ENCODE data around the gene GOLIM4.

DNA sequence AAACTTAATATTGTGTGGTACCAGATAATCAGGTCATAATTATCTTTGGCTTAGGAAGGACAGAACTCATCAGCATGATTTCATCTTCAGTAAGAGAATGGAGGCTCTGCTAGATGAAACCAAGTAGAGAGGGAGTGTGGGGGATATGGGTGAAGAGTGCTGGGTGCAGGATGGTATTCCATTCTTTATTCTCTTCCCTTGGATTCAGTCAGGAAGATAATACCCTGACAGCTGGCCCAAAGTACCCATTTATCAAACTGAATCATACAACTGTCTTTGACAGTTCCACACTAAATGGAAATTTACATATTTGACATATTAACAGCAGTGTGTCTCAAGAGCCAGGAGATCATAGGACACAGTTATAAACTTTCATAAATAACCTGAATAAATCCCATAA is 44.7 kb downstream of the GOLIM4 start:
- TF ChIP-seq, protein P1, sequence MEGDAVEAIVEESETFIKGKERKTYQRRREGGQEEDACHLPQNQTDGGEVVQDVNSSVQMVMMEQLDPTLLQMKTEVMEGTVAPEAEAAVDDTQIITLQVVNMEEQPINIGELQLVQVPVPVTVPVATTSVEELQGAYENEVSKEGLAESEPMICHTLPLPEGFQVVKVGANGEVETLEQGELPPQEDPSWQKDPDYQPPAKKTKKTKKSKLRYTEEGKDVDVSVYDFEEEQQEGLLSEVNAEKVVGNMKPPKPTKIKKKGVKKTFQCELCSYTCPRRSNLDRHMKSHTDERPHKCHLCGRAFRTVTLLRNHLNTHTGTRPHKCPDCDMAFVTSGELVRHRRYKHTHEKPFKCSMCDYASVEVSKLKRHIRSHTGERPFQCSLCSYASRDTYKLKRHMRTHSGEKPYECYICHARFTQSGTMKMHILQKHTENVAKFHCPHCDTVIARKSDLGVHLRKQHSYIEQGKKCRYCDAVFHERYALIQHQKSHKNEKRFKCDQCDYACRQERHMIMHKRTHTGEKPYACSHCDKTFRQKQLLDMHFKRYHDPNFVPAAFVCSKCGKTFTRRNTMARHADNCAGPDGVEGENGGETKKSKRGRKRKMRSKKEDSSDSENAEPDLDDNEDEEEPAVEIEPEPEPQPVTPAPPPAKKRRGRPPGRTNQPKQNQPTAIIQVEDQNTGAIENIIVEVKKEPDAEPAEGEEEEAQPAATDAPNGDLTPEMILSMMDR (IDR thresholded peaks at IDR 0.05; ENCODE audit: low read depth, low read length, missing input control) = no peak
- TF ChIP-seq, protein P2, sequence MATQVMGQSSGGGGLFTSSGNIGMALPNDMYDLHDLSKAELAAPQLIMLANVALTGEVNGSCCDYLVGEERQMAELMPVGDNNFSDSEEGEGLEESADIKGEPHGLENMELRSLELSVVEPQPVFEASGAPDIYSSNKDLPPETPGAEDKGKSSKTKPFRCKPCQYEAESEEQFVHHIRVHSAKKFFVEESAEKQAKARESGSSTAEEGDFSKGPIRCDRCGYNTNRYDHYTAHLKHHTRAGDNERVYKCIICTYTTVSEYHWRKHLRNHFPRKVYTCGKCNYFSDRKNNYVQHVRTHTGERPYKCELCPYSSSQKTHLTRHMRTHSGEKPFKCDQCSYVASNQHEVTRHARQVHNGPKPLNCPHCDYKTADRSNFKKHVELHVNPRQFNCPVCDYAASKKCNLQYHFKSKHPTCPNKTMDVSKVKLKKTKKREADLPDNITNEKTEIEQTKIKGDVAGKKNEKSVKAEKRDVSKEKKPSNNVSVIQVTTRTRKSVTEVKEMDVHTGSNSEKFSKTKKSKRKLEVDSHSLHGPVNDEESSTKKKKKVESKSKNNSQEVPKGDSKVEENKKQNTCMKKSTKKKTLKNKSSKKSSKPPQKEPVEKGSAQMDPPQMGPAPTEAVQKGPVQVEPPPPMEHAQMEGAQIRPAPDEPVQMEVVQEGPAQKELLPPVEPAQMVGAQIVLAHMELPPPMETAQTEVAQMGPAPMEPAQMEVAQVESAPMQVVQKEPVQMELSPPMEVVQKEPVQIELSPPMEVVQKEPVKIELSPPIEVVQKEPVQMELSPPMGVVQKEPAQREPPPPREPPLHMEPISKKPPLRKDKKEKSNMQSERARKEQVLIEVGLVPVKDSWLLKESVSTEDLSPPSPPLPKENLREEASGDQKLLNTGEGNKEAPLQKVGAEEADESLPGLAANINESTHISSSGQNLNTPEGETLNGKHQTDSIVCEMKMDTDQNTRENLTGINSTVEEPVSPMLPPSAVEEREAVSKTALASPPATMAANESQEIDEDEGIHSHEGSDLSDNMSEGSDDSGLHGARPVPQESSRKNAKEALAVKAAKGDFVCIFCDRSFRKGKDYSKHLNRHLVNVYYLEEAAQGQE (IDR thresholded peaks at IDR 0.05) = no peak
- no peak for TF ChIP-seq RAD21 (IDR thresholded peaks at IDR 0.05)
- TF ChIP-seq EGR1 (IDR thresholded peaks at IDR 0.05; ENCODE audit: low read depth in 2 of 2) = no peak
- no peak for TF ChIP-seq SP1 (IDR thresholded peaks at IDR 0.05)
- no peak for TF ChIP-seq TAF1 (conservative IDR thresholded peaks at IDR 0.05)
- TF ChIP-seq JUND (IDR thresholded peaks at IDR 0.05) = no peak
- TF ChIP-seq, protein P3, sequence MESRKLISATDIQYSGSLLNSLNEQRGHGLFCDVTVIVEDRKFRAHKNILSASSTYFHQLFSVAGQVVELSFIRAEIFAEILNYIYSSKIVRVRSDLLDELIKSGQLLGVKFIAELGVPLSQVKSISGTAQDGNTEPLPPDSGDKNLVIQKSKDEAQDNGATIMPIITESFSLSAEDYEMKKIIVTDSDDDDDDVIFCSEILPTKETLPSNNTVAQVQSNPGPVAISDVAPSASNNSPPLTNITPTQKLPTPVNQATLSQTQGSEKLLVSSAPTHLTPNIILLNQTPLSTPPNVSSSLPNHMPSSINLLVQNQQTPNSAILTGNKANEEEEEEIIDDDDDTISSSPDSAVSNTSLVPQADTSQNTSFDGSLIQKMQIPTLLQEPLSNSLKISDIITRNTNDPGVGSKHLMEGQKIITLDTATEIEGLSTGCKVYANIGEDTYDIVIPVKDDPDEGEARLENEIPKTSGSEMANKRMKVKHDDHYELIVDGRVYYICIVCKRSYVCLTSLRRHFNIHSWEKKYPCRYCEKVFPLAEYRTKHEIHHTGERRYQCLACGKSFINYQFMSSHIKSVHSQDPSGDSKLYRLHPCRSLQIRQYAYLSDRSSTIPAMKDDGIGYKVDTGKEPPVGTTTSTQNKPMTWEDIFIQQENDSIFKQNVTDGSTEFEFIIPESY (IDR thresholded peaks at IDR 0.05) = no peak
- TF ChIP-seq, protein P4, sequence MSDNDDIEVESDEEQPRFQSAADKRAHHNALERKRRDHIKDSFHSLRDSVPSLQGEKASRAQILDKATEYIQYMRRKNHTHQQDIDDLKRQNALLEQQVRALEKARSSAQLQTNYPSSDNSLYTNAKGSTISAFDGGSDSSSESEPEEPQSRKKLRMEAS (IDR thresholded peaks at IDR 0.05) = no peak
- TF ChIP-seq GABPA (IDR thresholded peaks at IDR 0.05 in 1 of 2, conservative IDR thresholded peaks at IDR 0.05 in 1 of 2) = no peak
- TF ChIP-seq HNF4G (IDR thresholded peaks at IDR 0.05) = no peak
- TF ChIP-seq NR2F2 (IDR thresholded peaks at IDR 0.05) = no peak
- TF ChIP-seq, protein P5, sequence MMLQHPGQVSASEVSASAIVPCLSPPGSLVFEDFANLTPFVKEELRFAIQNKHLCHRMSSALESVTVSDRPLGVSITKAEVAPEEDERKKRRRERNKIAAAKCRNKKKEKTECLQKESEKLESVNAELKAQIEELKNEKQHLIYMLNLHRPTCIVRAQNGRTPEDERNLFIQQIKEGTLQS (IDR thresholded peaks at IDR 0.05) = no peak

Data from liver (tissue), 3 donors.